ENCODE measurements around the gene PODXL2.

The PODXL2 gene

DNA sequence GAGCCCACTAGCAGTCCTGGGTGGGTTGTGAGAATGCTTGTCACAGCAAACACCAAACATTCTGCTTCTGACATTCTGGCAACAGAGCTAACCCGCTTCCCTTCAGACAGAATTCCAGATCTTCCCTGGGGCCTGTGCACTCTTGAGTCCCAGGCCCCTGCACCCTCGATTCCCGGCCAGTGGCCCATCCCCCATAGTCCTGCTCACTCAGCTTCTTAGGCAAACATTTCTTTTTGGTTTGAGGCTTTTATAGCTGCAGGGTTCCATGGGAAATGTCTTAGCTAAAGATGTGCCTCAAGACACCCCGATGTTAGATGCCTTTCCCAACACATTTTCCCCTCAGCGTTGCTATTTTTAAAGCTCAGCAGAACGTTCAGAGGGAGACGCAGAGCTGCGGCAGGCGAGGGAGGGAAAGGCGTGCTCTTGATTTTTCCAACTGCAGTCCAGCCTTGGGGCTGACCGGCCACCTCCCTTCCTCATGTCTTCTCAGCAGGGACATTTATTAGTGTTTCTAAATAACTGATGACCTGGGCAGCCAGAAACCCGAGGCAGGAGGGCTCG, 78.9 kb downstream of the PODXL2 start:
- TF ChIP-seq, protein P1, sequence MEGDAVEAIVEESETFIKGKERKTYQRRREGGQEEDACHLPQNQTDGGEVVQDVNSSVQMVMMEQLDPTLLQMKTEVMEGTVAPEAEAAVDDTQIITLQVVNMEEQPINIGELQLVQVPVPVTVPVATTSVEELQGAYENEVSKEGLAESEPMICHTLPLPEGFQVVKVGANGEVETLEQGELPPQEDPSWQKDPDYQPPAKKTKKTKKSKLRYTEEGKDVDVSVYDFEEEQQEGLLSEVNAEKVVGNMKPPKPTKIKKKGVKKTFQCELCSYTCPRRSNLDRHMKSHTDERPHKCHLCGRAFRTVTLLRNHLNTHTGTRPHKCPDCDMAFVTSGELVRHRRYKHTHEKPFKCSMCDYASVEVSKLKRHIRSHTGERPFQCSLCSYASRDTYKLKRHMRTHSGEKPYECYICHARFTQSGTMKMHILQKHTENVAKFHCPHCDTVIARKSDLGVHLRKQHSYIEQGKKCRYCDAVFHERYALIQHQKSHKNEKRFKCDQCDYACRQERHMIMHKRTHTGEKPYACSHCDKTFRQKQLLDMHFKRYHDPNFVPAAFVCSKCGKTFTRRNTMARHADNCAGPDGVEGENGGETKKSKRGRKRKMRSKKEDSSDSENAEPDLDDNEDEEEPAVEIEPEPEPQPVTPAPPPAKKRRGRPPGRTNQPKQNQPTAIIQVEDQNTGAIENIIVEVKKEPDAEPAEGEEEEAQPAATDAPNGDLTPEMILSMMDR (IDR thresholded peaks at IDR 0.05; ENCODE audit: low read depth, low read length) = no peak
- H3K4me3 ChIP-seq (ENCODE audit: low read depth, low read length) = no peak overlapping the region

DNA sequence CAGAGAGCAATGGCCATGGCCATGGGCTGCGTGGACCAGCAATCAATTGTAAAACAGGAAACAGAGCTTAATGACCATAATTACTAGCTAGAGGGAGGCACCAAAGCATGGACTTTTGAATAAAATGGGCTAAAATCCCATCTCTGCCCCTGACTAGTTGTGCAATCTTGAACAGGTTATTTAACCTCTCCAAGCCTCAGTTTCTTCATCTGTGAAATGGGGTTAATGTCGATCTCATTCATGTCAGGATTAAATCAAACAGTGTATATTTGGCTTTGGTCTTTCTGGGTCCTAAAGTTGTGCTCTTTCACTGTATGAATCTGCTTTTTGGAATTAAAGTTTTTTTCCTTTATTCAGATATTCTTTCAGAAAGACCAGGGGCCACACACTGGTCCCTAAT, 79.9 kb downstream of the PODXL2 start:
- no peak overlapping the region for H3K4me3 ChIP-seq (ENCODE audit: low read depth, low read length)
- TF ChIP-seq, protein P1 (IDR thresholded peaks at IDR 0.05; ENCODE audit: low read depth, low read length) = no peak

DNA sequence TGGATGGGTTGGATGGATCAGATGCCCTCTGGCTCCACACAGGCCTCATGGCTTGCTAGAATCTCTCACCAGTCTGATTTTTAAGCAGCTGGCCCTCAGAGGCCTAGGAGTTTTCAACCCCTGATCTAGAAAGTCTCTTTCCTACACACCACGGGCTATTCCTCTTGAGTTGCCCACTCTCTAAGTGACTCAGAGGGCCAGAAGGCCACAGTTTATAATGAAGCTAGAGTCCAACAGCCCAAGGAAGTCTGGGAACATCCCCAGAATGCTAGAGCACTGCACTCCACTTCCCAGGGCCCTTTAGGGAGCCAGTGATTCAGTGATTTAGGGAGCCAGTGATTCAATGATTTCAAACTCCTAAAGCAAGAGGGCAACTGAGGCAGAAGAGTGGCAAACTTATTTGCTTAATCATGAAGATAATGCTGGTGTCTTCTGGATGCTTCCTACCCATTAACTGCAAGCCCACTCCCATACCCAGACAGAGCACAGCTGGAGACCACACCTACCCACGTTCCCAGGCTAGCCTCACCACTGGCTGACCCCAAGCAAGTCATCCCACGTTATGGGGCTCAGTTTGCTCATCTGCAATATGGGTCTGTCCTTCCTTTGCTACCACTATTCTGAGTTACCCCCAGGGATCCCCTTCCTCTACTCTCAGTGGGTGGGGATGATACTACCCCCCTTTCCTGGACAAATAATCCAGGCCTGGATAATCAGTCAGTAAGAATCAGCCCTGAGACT, 80.5 kb downstream of the PODXL2 start:
- TF ChIP-seq, protein P1 (IDR thresholded peaks at IDR 0.05; ENCODE audit: low read depth, low read length) = no peak

DNA sequence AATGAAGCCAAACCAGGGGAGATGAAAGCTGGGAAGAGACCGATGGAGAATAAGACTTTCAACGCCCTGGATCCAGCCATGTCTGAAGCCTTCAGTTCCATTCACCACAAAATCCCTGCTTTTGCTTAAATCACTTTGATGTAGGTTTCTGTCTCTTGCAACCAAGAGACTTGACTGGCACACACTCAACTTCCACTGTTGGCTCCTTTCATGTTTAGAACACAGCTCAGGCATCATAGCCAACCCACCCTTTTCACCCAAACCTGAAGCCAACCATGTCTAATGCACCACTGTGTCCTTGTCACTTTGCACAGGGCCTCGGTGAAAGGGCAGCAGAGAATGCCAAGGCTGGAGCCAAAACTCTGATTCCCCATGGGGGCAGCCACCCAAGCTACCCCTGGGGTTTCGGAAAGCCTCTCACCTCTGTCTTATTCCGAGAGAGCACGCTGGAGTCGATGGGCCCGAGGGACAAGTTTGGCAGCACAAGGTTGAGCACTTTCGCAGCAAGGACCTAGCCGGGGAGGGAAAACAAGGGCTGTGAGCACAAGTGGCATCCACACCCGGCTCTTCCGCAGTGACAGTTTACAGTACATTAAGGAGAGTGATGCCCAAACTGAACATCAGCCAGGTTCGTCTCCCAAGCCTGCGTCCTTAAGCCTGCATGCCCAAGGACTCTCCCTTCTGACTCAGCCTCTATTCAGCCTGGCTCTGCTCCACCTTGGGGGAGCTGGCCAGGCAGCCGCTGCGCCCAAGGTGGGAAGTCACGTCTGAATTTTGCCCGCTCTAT, 81.4 kb downstream of the PODXL2 start:
- no peak overlapping the region for H3K4me3 ChIP-seq (ENCODE audit: low read depth, low read length)
- TF ChIP-seq, protein P1 (IDR thresholded peaks at IDR 0.05; ENCODE audit: low read depth, low read length) = no peak

More for the DNA sequence above, 80.5 kb downstream of the PODXL2 start:
- no peak overlapping the region for H3K4me3 ChIP-seq (ENCODE audit: low read depth, low read length)

DNA sequence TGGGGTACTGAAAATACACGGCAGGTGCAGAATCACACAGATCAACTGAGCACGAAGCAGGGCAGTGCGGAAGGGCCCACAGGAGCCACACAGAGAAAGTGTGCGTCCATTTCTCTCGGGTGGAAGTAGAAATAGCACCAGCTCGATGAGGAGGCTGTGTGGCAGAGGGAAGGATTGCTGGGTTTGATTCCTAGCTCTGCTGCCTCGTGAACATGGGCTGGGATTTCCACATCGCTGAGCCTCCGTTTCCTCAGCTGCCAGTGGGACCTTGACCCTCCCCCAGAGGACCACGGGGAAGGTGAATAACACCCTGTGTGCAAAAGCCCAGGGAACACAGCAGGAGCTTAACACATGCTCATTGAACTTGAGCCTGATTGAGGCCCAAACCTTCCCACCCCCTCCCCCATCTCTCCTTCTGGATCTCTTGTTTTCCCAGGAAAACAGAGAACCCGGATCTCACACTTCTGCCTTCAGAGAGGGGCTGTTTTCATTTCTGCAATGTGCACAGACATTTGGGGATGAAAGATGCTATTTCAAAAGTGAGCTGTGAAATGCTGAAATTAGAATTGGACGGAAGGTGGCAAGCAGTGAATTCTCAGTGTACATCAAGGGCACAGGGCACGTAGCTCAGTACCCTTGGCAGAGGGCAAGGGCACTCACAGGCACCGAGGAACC, 82.2 kb downstream of the PODXL2 start:
- H3K4me3 ChIP-seq (ENCODE audit: low read depth, low read length) = no peak overlapping the region
- TF ChIP-seq, protein P1 (IDR thresholded peaks at IDR 0.05; ENCODE audit: low read depth, low read length) = no peak

DNA sequence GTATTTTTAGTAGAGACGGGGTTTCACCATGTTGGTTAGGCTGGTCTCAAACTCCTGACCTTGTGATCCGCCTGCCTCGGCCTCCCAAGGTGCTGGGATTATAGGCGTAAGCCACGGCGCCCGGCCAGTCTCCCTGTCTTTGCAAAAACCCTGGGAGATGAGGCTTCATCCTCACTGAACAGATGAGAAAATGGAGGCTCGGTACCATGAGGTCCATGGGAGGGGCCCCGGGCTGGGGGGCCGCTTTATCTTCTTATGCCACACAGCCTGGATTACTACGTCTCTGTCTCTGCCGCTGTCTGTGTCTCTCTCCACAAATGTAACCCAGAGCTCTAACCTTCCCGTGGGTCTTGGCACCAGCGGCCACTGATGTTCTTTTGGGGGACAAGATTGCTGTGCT, 82.9 kb downstream of the PODXL2 start:
- no peak overlapping the region for H3K4me3 ChIP-seq (ENCODE audit: low read depth, low read length)
- TF ChIP-seq, protein P1 (IDR thresholded peaks at IDR 0.05; ENCODE audit: low read depth, low read length) = no peak
